Psoas muscle (tissue), 8 donors: Measurements from ENCODE around the gene EDA2R. TPM values are rescaled to one million over a fixed set of nuclear protein-coding genes. Genes with fewer than 3 reads are reported as not detected.

Source experiments
- ATAC-seq, 4 donors: fragments of 200-7000 bp; cut with Tn5 transposase; one replicate each; pipeline ENCODE4 v1.9.1; 2020; ENCODE audit warnings: moderate library complexity in 3 of 4, mild to moderate bottlenecking in 2 of 4
- DNase-seq, 2 donors: peaks; one replicate each; pipeline ENCODE4 v3.0.0-alpha.2; 2020
- H3K27ac ChIP-seq: fragments of 200-600 bp; one replicate; pipeline ENCODE4 v1.8.0; 2022
- H3K27me3 ChIP-seq, 3 donors: fragments of 200-600 bp in 1 of 3; one replicate each; pipeline versions ENCODE4 v1.6.1 to v1.8.0; 2013 to 2022; ENCODE audit warnings: low read length in 2 of 3, mild to moderate bottlenecking in 2 of 3, moderate library complexity in 1 of 3; ENCODE audit not compliant: insufficient read depth in 3 of 3
- H3K36me3 ChIP-seq, 2 donors: fragments of 200-600 bp in 1 of 2; one replicate each; pipeline versions ENCODE4 v1.6.1 to v1.8.0; 2013 to 2022; ENCODE audit warnings: low read depth in 1 of 2, mild to moderate bottlenecking in 1 of 2, moderate library complexity in 1 of 2; ENCODE audit not compliant: insufficient read depth in 1 of 2
- H3K4me1 ChIP-seq: fragments of 200-600 bp; one replicate; pipeline ENCODE4 v1.8.0; 2022
- H3K4me3 ChIP-seq: fragments of 200-600 bp; one replicate; pipeline ENCODE4 v1.8.0; 2022; ENCODE audit warnings: mild to moderate bottlenecking
- H3K9me3 ChIP-seq: fragments of 200-600 bp; one replicate; pipeline ENCODE4 v1.8.0; 2022
- CTCF ChIP-seq: fragments of 200-600 bp; IDR thresholded peaks from one replicate; pipeline ENCODE4 v1.8.0; 2022; ENCODE audit warnings: antibody characterized with exemption
- WGBS, 3 donors: extraction: QIAGEN DNeasy Blood & Tissue Kit; methylation state at CpG; one replicate each; pipeline versions ENCODE4 v1.1.6 to v1.1.7; 2013; 5-methylcytosine and 5-hydroxymethylcytosine counted together
- intact Hi-C, 2 donors: fragments of 100-400 bp; cut with DNase I; formaldehyde crosslinking; loops; one replicate each; pipeline versions ENCODE4 v1.11.0 to v1.14.2; 2022
- polyA plus RNA-seq, 3 donors: library from polyadenylated mRNA; stranded (reverse); fragments of 200-250 nt; gene quantifications; one replicate each; pipeline ENCODE4 v1.2.3, GENCODE V29; 2013
- total RNA-seq, 4 donors: library from RNA; stranded (reverse); fragmentation: NEBNext Ultra II Directional in 2 of 4; extraction: Animal tissue kit (Norgen Biotek cat#: 25700) in 2 of 4; gene quantifications; one replicate each; pipeline versions ENCODE4 v1.2.1 to v1.2.4, GENCODE V29; 2021 to 2023
- donor health status: healthy with polysubstance abuse.
- donor health status: DM: no; HTN: no; CAD: no; lungs with moderate emphysema.
- donor health status: Bipolar disorder and iron deficiency.
- donor health status: healthy.
- donor health status: DM: yes; HTN: yes; CAD: no.
- donor health status: DM: no; HTN: no; CAD: no.
- donor health status: DM: no; HTN: no; CAD: no.
- donor health status: DM: yes; HTN: yes; CAD: no.

EDA2R gene
- total and polyA plus RNA-seq, 7 donors, result 0.03 to 5.9 (median 0.21) TPM

- ATAC-seq, result no peak
- no peaks in the 10 kb centered on the region for H3K9me3 ChIP-seq
- peaks cover 0 to 5% (median 0%) of the 10 kb centered on the region in 3 donors for H3K27me3 ChIP-seq
- H3K4me3 ChIP-seq, result no peak overlapping the region
- H3K4me1 ChIP-seq, result no peaks in the 10 kb centered on the region
- no peaks in the 10 kb centered on the region for H3K36me3 ChIP-seq
- TF ChIP-seq CTCF, result no peak
- DNase-seq, result no peak
- H3K27ac ChIP-seq, result no peak overlapping the region
- intact Hi-C loops, result no loop called here
Observed at GRCh38 chrX:66601522-66601921, 37.4 kb downstream of the EDA2R start.

GRCh38 chrX:66579219-66579618 is 59.7 kb downstream of the EDA2R start:
- Histone ChIP-seq H3K27ac (no peak overlapping the region), H3K27me3 (no peaks in the 10 kb centered on the region), H3K4me1 (no peaks in the 10 kb centered on the region), H3K4me3 (no peak overlapping the region), H3K9me3 (peaks cover 8% of the 10 kb centered on the region), H3K36me3 (no peaks in the 10 kb centered on the region)
- ATAC-seq (no peak), DNase-seq (no peak)
- intact Hi-C loops, result no loop called here
- no peak for TF ChIP-seq CTCF
- WGBS, 3 donors, result 38 to 76% (median 52%) methylated on average over 1 of the region's 1 CpG

GRCh38 chrX:66553973-66554372 is 84.9 kb downstream of the EDA2R start:
- no peak overlapping the region for H3K4me3 ChIP-seq
- no peak for TF ChIP-seq CTCF
- no peaks in the 10 kb centered on the region for H3K36me3 ChIP-seq
- ATAC-seq, result no peak
- peaks cover 0 to 4% (median 0%) of the 10 kb centered on the region in 3 donors for H3K27me3 ChIP-seq
- H3K27ac ChIP-seq, result no peak overlapping the region
- H3K9me3 ChIP-seq, result no peaks in the 10 kb centered on the region
- DNase-seq, result no peak
- intact Hi-C loops, result no loop called here
- no peaks in the 10 kb centered on the region for H3K4me1 ChIP-seq

- intact Hi-C loops, result no loop called here
- no peak for ATAC-seq
Observed at GRCh38 chrX:66547847-66548369, 91.0 kb downstream of the EDA2R start.

More at GRCh38 chrX:66547847-66548369, 91.0 kb downstream of the EDA2R start:
- peaks cover 0 to 13% (median 0%) of the 10 kb centered on the region in 3 donors for H3K27me3 ChIP-seq
- H3K4me1 ChIP-seq, result no peaks in the 10 kb centered on the region
- no peaks in the 10 kb centered on the region for H3K36me3 ChIP-seq
- no peak overlapping the region for H3K4me3 ChIP-seq
- H3K27ac ChIP-seq, result no peak overlapping the region
- DNase-seq, result no peak
- no peak for TF ChIP-seq CTCF
- no peaks in the 10 kb centered on the region for H3K9me3 ChIP-seq
